K562 (cell line): Measurements from ENCODE around the gene TMEM163. TPM values are rescaled to one million over a fixed set of nuclear protein-coding genes. Genes with fewer than 3 reads are reported as not detected.

ENCODE experiments used
- MYBL2 ChIP-seq, 2 experiments: fragments of 450-650 bp in 1 of 2; sonication (generic) in 1 of 2; formaldehyde crosslinking in 1 of 2; IDR thresholded peaks; 2 replicates each; pipeline versions ENCODE4 v1.6.1 to v1.8.1; 2017 to 2022; ENCODE audit warnings: borderline replicate concordance in 1 of 2, inconsistent platforms in 1 of 2, low read depth in 1 of 2, mild to moderate bottlenecking in 1 of 2, missing genetic modification reagents in 1 of 2, moderate library complexity in 1 of 2
- NCOR1 ChIP-seq: fragments of 450-650 bp; IDR thresholded peaks from 2 replicates; pipeline ENCODE4 v1.6.1; 2016; ENCODE audit warnings: mild to moderate bottlenecking, moderate library complexity
- ZNF445 ChIP-seq: fragments of 250-450 bp; sonication (Bioruptor Pico); IDR thresholded peaks from 2 replicates; pipeline ENCODE4 v1.4.0; 2020; ENCODE audit warnings: low read depth, mild to moderate bottlenecking, moderate library complexity
- polyA plus RNA-seq, 8 experiments: library from polyadenylated mRNA; depleted of rRNA in 4 of 8; stranded (reverse) in 5 of 8; unstranded in 3 of 8; fragments of >200 nt; fragmentation: Nextera tagmentation in 2 of 8; fragmentation: Illumina TruSeq in 1 of 8; extraction: Ambion mirVana in 2 of 8; extraction: Trizol in 1 of 8; gene quantifications; 2 replicates each; pipeline versions ENCODE4 v1.2.1 to v1.2.3, GENCODE V29; 2011 to 2014; ENCODE audit warnings: inconsistent platforms in 1 of 8, missing spikeins in 1 of 8
- total RNA-seq, 7 experiments: library from RNA; depleted of rRNA in 6 of 7; stranded (reverse); fragments of >200 nt in 6 of 7; fragmentation: Illumina TruSeq in 2 of 7; extraction: Trizol in 2 of 7; gene quantifications; 2 replicates each; pipeline versions ENCODE4 v1.2.1 to v1.2.3, GENCODE V29; 2011 to 2021; ENCODE audit warnings: low replicate concordance in 1 of 7
- TF ChIP-seq, protein P1 (sequence below): fragments of 450-650 bp; IDR thresholded peaks from 2 replicates; pipeline ENCODE4 v1.6.1; 2017; ENCODE audit warnings: mild to moderate bottlenecking, moderate library complexity
- TF ChIP-seq, protein P2 (sequence below): sonication (generic); formaldehyde crosslinking; IDR thresholded peaks from 2 replicates; pipeline ENCODE4 v1.8.0; 2022; ENCODE audit warnings: mild to moderate bottlenecking, missing genetic modification reagents
- TF ChIP-seq, protein P3 (sequence below), 2 experiments: IDR thresholded peaks in 1 of 2; conservative IDR thresholded peaks in 1 of 2; 2 replicates each; pipeline ENCODE4 v1.6.1; 2016; ENCODE audit warnings: low read depth in 2 of 2, mild to moderate bottlenecking in 1 of 2, missing compliant biosample characterization in 1 of 2, missing genetic modification characterization in 1 of 2, moderate library complexity in 1 of 2

TMEM163 gene
- total and polyA plus RNA-seq, 9 of the 15 experiments (the other 6 are each of a cell fraction or from before 2014, with no cell fraction given), result 0.04 to 0.68 (median 0.16) TPM; not detected in 3

DNA sequence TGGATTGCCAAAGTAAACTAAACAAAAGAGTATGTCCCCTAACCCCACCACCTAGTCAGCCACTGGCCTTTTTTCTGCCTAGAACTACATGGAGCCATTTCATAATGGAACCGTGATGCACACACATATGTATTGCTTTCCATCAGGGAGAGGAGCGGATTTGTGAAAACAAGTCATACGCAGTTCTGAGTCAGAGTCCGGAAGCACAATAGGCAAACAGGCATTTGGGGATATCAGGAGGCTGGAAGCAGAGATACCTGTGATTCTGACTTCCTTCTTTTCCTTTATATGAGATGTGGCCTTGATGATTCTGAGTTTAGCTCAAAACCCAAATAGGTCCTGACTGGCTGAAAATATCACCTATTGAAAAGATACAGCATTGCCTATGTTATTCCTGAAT is 93.5 kb downstream of the TMEM163 start (continued):
- TF ChIP-seq, protein P1, sequence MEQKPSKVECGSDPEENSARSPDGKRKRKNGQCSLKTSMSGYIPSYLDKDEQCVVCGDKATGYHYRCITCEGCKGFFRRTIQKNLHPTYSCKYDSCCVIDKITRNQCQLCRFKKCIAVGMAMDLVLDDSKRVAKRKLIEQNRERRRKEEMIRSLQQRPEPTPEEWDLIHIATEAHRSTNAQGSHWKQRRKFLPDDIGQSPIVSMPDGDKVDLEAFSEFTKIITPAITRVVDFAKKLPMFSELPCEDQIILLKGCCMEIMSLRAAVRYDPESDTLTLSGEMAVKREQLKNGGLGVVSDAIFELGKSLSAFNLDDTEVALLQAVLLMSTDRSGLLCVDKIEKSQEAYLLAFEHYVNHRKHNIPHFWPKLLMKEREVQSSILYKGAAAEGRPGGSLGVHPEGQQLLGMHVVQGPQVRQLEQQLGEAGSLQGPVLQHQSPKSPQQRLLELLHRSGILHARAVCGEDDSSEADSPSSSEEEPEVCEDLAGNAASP, result no peak
- TF ChIP-seq MYBL2 (IDR thresholded peaks at IDR 0.05; ENCODE audit: low read depth) (no peak), MYBL2 (CRISPR knock-in tag; IDR thresholded peaks at IDR 0.05; ENCODE audit: borderline replicate concordance) (no peak), NCOR1 (no peak), ZNF445 (no peak)
- TF ChIP-seq, protein P2, sequence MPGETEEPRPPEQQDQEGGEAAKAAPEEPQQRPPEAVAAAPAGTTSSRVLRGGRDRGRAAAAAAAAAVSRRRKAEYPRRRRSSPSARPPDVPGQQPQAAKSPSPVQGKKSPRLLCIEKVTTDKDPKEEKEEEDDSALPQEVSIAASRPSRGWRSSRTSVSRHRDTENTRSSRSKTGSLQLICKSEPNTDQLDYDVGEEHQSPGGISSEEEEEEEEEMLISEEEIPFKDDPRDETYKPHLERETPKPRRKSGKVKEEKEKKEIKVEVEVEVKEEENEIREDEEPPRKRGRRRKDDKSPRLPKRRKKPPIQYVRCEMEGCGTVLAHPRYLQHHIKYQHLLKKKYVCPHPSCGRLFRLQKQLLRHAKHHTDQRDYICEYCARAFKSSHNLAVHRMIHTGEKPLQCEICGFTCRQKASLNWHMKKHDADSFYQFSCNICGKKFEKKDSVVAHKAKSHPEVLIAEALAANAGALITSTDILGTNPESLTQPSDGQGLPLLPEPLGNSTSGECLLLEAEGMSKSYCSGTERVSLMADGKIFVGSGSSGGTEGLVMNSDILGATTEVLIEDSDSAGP (CRISPR knock-in tag), result no peak
- TF ChIP-seq, protein P3, sequence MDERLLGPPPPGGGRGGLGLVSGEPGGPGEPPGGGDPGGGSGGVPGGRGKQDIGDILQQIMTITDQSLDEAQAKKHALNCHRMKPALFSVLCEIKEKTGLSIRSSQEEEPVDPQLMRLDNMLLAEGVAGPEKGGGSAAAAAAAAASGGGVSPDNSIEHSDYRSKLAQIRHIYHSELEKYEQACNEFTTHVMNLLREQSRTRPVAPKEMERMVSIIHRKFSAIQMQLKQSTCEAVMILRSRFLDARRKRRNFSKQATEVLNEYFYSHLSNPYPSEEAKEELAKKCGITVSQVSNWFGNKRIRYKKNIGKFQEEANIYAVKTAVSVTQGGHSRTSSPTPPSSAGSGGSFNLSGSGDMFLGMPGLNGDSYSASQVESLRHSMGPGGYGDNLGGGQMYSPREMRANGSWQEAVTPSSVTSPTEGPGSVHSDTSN (CRISPR knock-in tag; IDR thresholded peaks at IDR 0.05; ENCODE audit: low read depth), result no peak
- TF ChIP-seq, protein P3 (tag; conservative IDR thresholded peaks at IDR 0.05; ENCODE audit: low read depth), result no peak
